GM13976 (cell line): Measurements from ENCODE around the gene SUMF1.

ENCODE experiments used
- DNase-seq: peaks from one replicate; pipeline ENCODE4 v3.0.0; 2012; ENCODE audit warnings: low spot score
- CTCF ChIP-seq: IDR thresholded peaks from 2 replicates; pipeline ENCODE4 v1.5.1; 2012; ENCODE audit warnings: borderline replicate concordance, mild to moderate bottlenecking; ENCODE audit not compliant: insufficient read depth; ENCODE audit errors: extremely low read depth, missing control alignments, control extremely low read depth
- in situ Hi-C: fragments of 300-500 bp; cut with MboI; formaldehyde crosslinking; loops from one replicate; pipeline ENCODE4 v1.12.0; 2022; ENCODE audit warnings: low sequenced_read_pairs, mixed read lengths, inconsistent platforms; ENCODE audit not compliant: unreplicated experiment

Gene SUMF1

GRCh38 chr3:4426261-4426781 is 40.7 kb downstream of the SUMF1 start:
- no peak for TF ChIP-seq CTCF
- no peak for DNase-seq
- in situ Hi-C loops = no loop called here

GRCh38 chr3:4425707-4426106 is 41.4 kb downstream of the SUMF1 start:
- no peak for TF ChIP-seq CTCF
- in situ Hi-C loops = no loop called here
- no peak for DNase-seq

GRCh38 chr3:4425055-4425454 is 42.0 kb downstream of the SUMF1 start:
- DNase-seq = no peak
- no peak for TF ChIP-seq CTCF
- in situ Hi-C loops = no loop called here

- in situ Hi-C loops = no loop called here
- peak; percentile 47 for DNase-seq
- TF ChIP-seq CTCF = no peak
These were observed 45.9 kb downstream of the SUMF1 start for GRCh38 chr3:4421121-4421520.

- TF ChIP-seq CTCF = no peak
- in situ Hi-C loops = no loop called here
- no peak for DNase-seq
These were observed 47.1 kb downstream of the SUMF1 start for GRCh38 chr3:4419920-4420319.

- in situ Hi-C loops = no loop called here
- DNase-seq = no peak
- no peak for TF ChIP-seq CTCF
These were observed 47.7 kb downstream of the SUMF1 start for GRCh38 chr3:4419386-4419785.

GRCh38 chr3:4418156-4418555 is 48.9 kb downstream of the SUMF1 start:
- DNase-seq = no peak
- in situ Hi-C loops = no loop called here
- TF ChIP-seq CTCF = no peak
